Measurements from ENCODE around the gene CIB2.

DNA sequence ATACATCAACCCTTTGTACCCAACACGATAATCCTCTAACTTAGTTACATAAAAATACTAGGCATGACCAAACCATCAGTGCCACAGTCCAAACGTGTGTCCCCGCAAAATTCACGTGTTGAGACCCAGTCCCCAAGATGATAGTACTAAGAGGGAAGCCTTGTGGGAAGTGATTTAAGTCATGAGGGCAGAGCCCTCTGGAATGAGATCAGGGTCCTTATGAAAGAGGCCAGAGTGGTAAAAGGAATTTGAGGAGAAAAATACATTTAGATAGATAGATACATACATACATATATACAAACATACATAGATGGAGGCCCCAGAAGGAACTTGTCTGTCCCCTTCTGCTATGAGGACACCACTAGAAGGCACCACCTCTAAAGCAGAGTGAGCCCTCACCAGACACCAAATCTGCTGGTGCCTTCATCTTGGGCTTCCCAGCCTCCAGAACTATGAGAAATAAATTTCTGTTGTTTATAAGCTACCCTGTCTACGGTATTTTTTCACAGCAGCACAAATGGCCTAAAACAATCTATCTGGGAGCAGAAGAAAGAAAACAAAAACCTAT is 61.7 kb downstream of the CIB2 start:
- no peak for TF ChIP-seq POLR2A (IDR thresholded peaks at IDR 0.05)
- TF ChIP-seq, protein P1, sequence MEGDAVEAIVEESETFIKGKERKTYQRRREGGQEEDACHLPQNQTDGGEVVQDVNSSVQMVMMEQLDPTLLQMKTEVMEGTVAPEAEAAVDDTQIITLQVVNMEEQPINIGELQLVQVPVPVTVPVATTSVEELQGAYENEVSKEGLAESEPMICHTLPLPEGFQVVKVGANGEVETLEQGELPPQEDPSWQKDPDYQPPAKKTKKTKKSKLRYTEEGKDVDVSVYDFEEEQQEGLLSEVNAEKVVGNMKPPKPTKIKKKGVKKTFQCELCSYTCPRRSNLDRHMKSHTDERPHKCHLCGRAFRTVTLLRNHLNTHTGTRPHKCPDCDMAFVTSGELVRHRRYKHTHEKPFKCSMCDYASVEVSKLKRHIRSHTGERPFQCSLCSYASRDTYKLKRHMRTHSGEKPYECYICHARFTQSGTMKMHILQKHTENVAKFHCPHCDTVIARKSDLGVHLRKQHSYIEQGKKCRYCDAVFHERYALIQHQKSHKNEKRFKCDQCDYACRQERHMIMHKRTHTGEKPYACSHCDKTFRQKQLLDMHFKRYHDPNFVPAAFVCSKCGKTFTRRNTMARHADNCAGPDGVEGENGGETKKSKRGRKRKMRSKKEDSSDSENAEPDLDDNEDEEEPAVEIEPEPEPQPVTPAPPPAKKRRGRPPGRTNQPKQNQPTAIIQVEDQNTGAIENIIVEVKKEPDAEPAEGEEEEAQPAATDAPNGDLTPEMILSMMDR (IDR thresholded peaks at IDR 0.05), result no peak

Measured in Peyer's patch (tissue), 4 donors.